K562 (cell line): ENCODE results near the gene DOCK1. TPM values are rescaled to one million over a fixed set of nuclear protein-coding genes. Genes with fewer than 3 reads are reported as not detected.

Experiments used
- ATAC-seq: fragments of 200-7000 bp; cut with Tn5 transposase; 3 replicates; pipeline ENCODE4 v1.9.1; 2020; ENCODE audit warnings: moderate library complexity
- BruUV-seq: library from RNA; stranded (reverse); fragments of 400-500 nt; replicated peaks from 2 replicates; lab custom pipeline; 2021; lab: Mats Ljungman, UMichigan
- CTCF ChIA-PET: fragments of 300-600 bp; formaldehyde crosslinking; extraction: SDS; loops from one replicate; lab custom pipeline; 2021; ENCODE audit warnings: low intra/inter-chr PET ratio; lab: Yijun Ruan, JAX
- POLR2A ChIA-PET: fragments of 300-600, 350-650 bp; sonication (Branson Sonifier 250); formaldehyde crosslinking; extraction: SDS; loops from one replicate; lab custom pipeline; 2021; ENCODE audit warnings: antibody characterized with exemption, inconsistent platforms; lab: Yijun Ruan, JAX
- DNase-seq, 4 experiments: peaks; one replicate each; pipeline versions ENCODE4 v3.0.0 to v3.0.0-alpha.2; 2011 to 2018; ENCODE audit warnings: low spot score in 3 of 4, mixed read lengths in 3 of 4; ENCODE audit errors: extremely low read depth in 1 of 4
- FAIRE-seq: peaks from 2 replicates; lab custom pipeline; 2011; peaks lifted over from hg19 to GRCh38; lab: Jason Lieb, UNC
- H2AFZ ChIP-seq: 2 replicates; pipeline ENCODE4 v1.6.0; 2011; ENCODE audit warnings: low read depth, low read length, control low read depth, inconsistent platforms
- H3K27ac ChIP-seq: fragments of 200-600 bp; 3 replicates; pipeline ENCODE4 v1.8.0; 2011; ENCODE audit warnings: low read depth, mild to moderate bottlenecking, control low read depth, inconsistent platforms, low read length, moderate library complexity, mixed read lengths; ENCODE audit errors: extremely low read depth
- H3K27me3 ChIP-seq, 2 experiments: fragments of 300-600 bp in 1 of 2; 2 replicates in 1 of 2; 3 replicates in 1 of 2; pipeline versions ENCODE4 v1.6.0 to v1.8.0; 2011; ENCODE audit warnings: inconsistent platforms in 2 of 2, low read length in 2 of 2, mild to moderate bottlenecking in 1 of 2, mixed read lengths in 1 of 2, moderate library complexity in 1 of 2; ENCODE audit not compliant: control insufficient read depth in 2 of 2, insufficient read depth in 2 of 2
- H3K36me3 ChIP-seq: fragments of 300-600 bp; 3 replicates; pipeline ENCODE4 v1.8.0; 2011; ENCODE audit warnings: mild to moderate bottlenecking, low read length, inconsistent platforms; ENCODE audit not compliant: control insufficient read depth, insufficient read depth
- H3K4me1 ChIP-seq, 2 experiments: fragments of 200-600 bp in 1 of 2; replicated peaks in 1 of 2; 2 replicates in 1 of 2; 3 replicates in 1 of 2; pipeline versions ENCODE4 v1.5.1 to v1.8.0; 2011; ENCODE audit warnings: inconsistent platforms in 2 of 2, low read length in 2 of 2, mild to moderate bottlenecking in 1 of 2, mixed read lengths in 1 of 2, moderate library complexity in 1 of 2; ENCODE audit not compliant: control insufficient read depth in 2 of 2, insufficient read depth in 2 of 2
- H3K4me2 ChIP-seq: 2 replicates; pipeline ENCODE4 v1.6.1; 2011; ENCODE audit warnings: low read length, control low read depth, inconsistent platforms, mixed read lengths; ENCODE audit not compliant: insufficient read depth
- H3K4me3 ChIP-seq: fragments of 200-600 bp; sonication (generic), shearing (Covaris generic); 2 replicates; pipeline ENCODE4 v1.5.1; 2016; ENCODE audit warnings: control low read depth, inconsistent platforms
- H3K79me2 ChIP-seq: fragments of 200-600 bp; 3 replicates; pipeline ENCODE4 v1.8.0; 2011; ENCODE audit warnings: low read length, inconsistent platforms; ENCODE audit not compliant: control insufficient read depth, insufficient read depth
- H3K9ac ChIP-seq, 2 experiments: 2 replicates each; pipeline versions ENCODE4 v1.6.0 to v1.6.1; 2011; ENCODE audit warnings: low read depth in 2 of 2, low read length in 2 of 2, control low read depth in 1 of 2, inconsistent platforms in 1 of 2, mild to moderate bottlenecking in 1 of 2, mixed read lengths in 1 of 2; ENCODE audit not compliant: insufficient read depth in 1 of 2
- H3K9me1 ChIP-seq: one replicate; pipeline ENCODE4 v1.6.0; 2011; ENCODE audit warnings: inconsistent platforms, mild to moderate bottlenecking, low read length, moderate library complexity; ENCODE audit not compliant: control insufficient read depth, insufficient read depth
- H3K9me3 ChIP-seq: replicated peaks from 2 replicates; pipeline ENCODE4 v1.5.1; 2011; ENCODE audit warnings: low read depth, low read length, inconsistent platforms; ENCODE audit not compliant: control insufficient read depth, insufficient read depth
- H4K20me1 ChIP-seq: replicated peaks from 2 replicates; pipeline ENCODE4 v1.6.1; 2011; ENCODE audit warnings: low read length, inconsistent platforms, mixed read lengths; ENCODE audit not compliant: control insufficient read depth, insufficient read depth
- CBX3 ChIP-seq, 2 experiments: IDR thresholded peaks; 1 replicate in 1 of 2; 2 replicates in 1 of 2; pipeline ENCODE4 v1.6.1; 2012; ENCODE audit warnings: inconsistent platforms in 2 of 2, low read length in 2 of 2, borderline replicate concordance in 1 of 2, control low read depth in 1 of 2
- CEBPG ChIP-seq, 3 experiments: fragments of 200-800 bp in 1 of 3; sonication (Bioruptor generic) in 1 of 3; sonication (generic) in 1 of 3; formaldehyde crosslinking in 1 of 3; IDR thresholded peaks in 2 of 3; conservative IDR thresholded peaks in 1 of 3; 2 replicates each; pipeline versions ENCODE4 v1.6.1 to v1.8.0; 2016 to 2022; ENCODE audit warnings: missing compliant biosample characterization in 2 of 3, missing genetic modification characterization in 2 of 3, mild to moderate bottlenecking in 1 of 3, missing genetic modification reagents in 1 of 3
- HNRNPLL ChIP-seq: fragments of 200-400 bp; formaldehyde crosslinking; IDR thresholded peaks from 2 replicates; pipeline ENCODE4 v1.6.1; 2017; ENCODE audit warnings: low read length, low read depth, mild to moderate bottlenecking; ENCODE audit not compliant: poor library complexity, severe bottlenecking
- MEF2A ChIP-seq: IDR thresholded peaks from 2 replicates; pipeline ENCODE4 v1.6.1; 2011; ENCODE audit warnings: low read depth, mild to moderate bottlenecking, low read length, moderate library complexity; ENCODE audit not compliant: control insufficient read depth
- NONO ChIP-seq, 2 experiments: fragments of 200-400 bp in 1 of 2; fragments of 450-650 bp in 1 of 2; formaldehyde crosslinking in 1 of 2; IDR thresholded peaks; 2 replicates each; pipeline ENCODE4 v1.6.1; 2017; ENCODE audit warnings: low read depth in 2 of 2, mild to moderate bottlenecking in 2 of 2, moderate library complexity in 2 of 2, low read length in 1 of 2
- PTRF ChIP-seq: fragments of 450-650 bp; IDR thresholded peaks from 2 replicates; pipeline ENCODE4 v1.6.1; 2016; ENCODE audit warnings: mild to moderate bottlenecking, missing genetic modification characterization, missing compliant biosample characterization
- RAD51 ChIP-seq: fragments of 450-650 bp; IDR thresholded peaks from 2 replicates; pipeline ENCODE4 v1.7.1; 2016; ENCODE audit warnings: low read depth, mild to moderate bottlenecking, borderline replicate concordance
- SETDB1 ChIP-seq: IDR thresholded peaks from one replicate; pipeline ENCODE4 v1.6.1; 2012; ENCODE audit warnings: low read length, control low read depth, inconsistent platforms
- TBL1XR1 ChIP-seq, 2 experiments: IDR thresholded peaks; 2 replicates each; pipeline ENCODE4 v1.6.1; 2012; ENCODE audit warnings: improper control_type of control experiment in 2 of 2, low read length in 2 of 2, mild to moderate bottlenecking in 1 of 2
- XRCC3 ChIP-seq: fragments of 450-650 bp; IDR thresholded peaks from 2 replicates; pipeline ENCODE4 v1.6.1; 2017; ENCODE audit warnings: mild to moderate bottlenecking, moderate library complexity
- ZC3H4 ChIP-seq: sonication (generic); formaldehyde crosslinking; IDR thresholded peaks from 2 replicates; pipeline ENCODE4 v1.9.0; 2021; ENCODE audit warnings: missing genetic modification reagents, borderline replicate concordance
- WGBS: fragments of 100-300 bp; shearing (Covaris generic); methylation state at CpG from one replicate; pipeline ENCODE4 v1.1.6; 2016; ENCODE audit warnings: low coverage, mixed read lengths; ENCODE audit not compliant: insufficient coverage; ENCODE audit errors: missing lambda C conversion rate; 5-methylcytosine and 5-hydroxymethylcytosine counted together
- in situ Hi-C: fragments of 300-500 bp; cut with MboI; formaldehyde crosslinking; loops from 4 replicates; pipeline ENCODE4 v1.15.0; 2018; ENCODE audit warnings: inconsistent platforms, mixed read lengths
- intact Hi-C: fragments of 100-400 bp; cut with micrococcal nuclease; formaldehyde crosslinking; loops from 2 replicates; pipeline ENCODE4 v1.14.2; 2022
- polyA plus RNA-seq, 8 experiments: library from polyadenylated mRNA; depleted of rRNA in 4 of 8; stranded (reverse) in 5 of 8; unstranded in 3 of 8; fragments of >200 nt; fragmentation: Nextera tagmentation in 2 of 8; fragmentation: Illumina TruSeq in 1 of 8; extraction: Ambion mirVana in 2 of 8; extraction: Trizol in 1 of 8; gene quantifications; 2 replicates each; pipeline versions ENCODE4 v1.2.1 to v1.2.3, GENCODE V29; 2011 to 2014; ENCODE audit warnings: inconsistent platforms in 1 of 8, missing spikeins in 1 of 8
- total RNA-seq, 7 experiments: library from RNA; depleted of rRNA in 6 of 7; stranded (reverse); fragments of >200 nt in 6 of 7; fragmentation: Illumina TruSeq in 2 of 7; extraction: Trizol in 2 of 7; gene quantifications; 2 replicates each; pipeline versions ENCODE4 v1.2.1 to v1.2.3, GENCODE V29; 2011 to 2021; ENCODE audit warnings: low replicate concordance in 1 of 7
- TF ChIP-seq, protein P1 (sequence below): fragments of 450-650 bp; formaldehyde crosslinking; IDR thresholded peaks from 2 replicates; pipeline ENCODE4 v1.4.0; 2020; ENCODE audit warnings: mild to moderate bottlenecking, moderate library complexity
- TF ChIP-seq, protein P2 (sequence below): fragments of 450-650 bp; IDR thresholded peaks from 2 replicates; pipeline ENCODE4 v1.6.1; 2014; ENCODE audit warnings: low read depth, mild to moderate bottlenecking, moderate library complexity, borderline replicate concordance
- TF ChIP-seq, protein P3 (sequence below): fragments of 450-650 bp; IDR thresholded peaks from 2 replicates; pipeline ENCODE4 v1.6.1; 2017; ENCODE audit warnings: antibody characterized with exemption, mild to moderate bottlenecking

The DOCK1 gene
- total and polyA plus RNA-seq, 9 of the 15 experiments (the other 6 are each of a cell fraction or from before 2014, with no cell fraction given) = 0.31 TPM; not detected in 8

DNA sequence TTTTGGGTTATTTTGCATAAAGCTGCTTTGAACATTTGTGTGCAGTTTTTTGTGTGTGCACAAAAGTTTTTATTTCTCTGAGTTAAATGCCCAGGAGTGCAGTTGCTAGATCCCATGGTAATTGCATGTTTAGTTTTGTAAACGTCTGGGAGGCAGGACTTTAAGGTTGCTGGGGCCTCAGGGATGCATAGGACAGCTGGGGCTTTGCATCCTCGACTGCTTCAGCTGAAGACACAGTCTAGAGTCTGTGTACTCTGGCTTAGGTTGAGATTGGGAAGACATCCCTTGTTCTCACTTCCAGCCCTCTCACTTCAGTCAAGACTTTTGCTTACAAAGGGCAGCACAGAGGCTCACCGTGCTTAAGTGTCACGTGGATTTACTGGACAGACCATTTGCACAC is 385.6 kb downstream of the DOCK1 start (continued):
- TF ChIP-seq, protein P1, sequence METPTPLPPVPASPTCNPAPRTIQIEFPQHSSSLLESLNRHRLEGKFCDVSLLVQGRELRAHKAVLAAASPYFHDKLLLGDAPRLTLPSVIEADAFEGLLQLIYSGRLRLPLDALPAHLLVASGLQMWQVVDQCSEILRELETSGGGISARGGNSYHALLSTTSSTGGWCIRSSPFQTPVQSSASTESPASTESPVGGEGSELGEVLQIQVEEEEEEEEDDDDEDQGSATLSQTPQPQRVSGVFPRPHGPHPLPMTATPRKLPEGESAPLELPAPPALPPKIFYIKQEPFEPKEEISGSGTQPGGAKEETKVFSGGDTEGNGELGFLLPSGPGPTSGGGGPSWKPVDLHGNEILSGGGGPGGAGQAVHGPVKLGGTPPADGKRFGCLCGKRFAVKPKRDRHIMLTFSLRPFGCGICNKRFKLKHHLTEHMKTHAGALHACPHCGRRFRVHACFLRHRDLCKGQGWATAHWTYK (CRISPR knock-in tag) = no peak
- no peak for TF ChIP-seq SETDB1

DNA sequence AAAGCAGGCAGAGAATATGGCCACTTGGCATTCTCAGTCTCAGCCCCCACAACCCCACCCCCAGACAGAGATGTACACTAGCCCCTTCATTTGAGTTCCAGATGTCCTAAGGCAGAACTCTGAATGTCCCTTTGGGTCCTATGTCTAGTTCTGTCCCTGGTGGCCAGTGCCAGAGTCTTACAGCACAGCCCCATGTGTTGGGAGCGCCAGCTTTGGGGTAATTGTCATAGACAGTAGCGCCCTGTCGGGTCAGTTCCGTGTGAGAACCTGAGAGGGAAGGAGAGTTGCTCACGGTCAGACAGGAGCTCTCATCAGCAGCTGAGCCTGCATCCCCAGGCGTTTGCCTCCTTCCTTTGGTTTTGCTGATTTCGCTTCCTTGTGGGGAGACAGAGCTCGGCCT is 386.1 kb downstream of the DOCK1 start:
- no peaks in the 10 kb centered on the region for H3K36me3 ChIP-seq
- H3K27ac ChIP-seq = no peak overlapping the region
- no peak overlapping the region for H3K4me2 ChIP-seq
- no TSS peak for BruUV-seq
- H3K79me2 ChIP-seq = no peaks in the 10 kb centered on the region
- H3K27me3 ChIP-seq = no peaks in the 10 kb centered on the region
- no peak overlapping the region for H2AFZ ChIP-seq
- CTCF ChIA-PET = no interaction called here
- H3K9ac ChIP-seq = no peak overlapping the region
- no peak for DNase-seq
- H3K4me3 ChIP-seq = no peak overlapping the region
- no peaks in the 10 kb centered on the region for H3K9me3 ChIP-seq
- H3K4me1 ChIP-seq = no peaks in the 10 kb centered on the region
- ATAC-seq = no peak
- no peaks in the 10 kb centered on the region for H3K9me1 ChIP-seq
- no peak for FAIRE-seq
- POLR2A ChIA-PET = no interaction called here
- no peaks in the 10 kb centered on the region for H4K20me1 ChIP-seq
- WGBS = 0% methylated on average over 4 of the region's 8 CpGs
- in situ Hi-C loops (no loop called here), intact Hi-C loops (no loop called here)
- TF ChIP-seq RAD51 = no peak
- no peak for TF ChIP-seq ZC3H4 (CRISPR knock-in tag)
- TF ChIP-seq CBX3 (IDR thresholded peaks at IDR 0.05; ENCODE audit: borderline replicate concordance in 1 of 2, low read length in 2 of 2) = no peak
- TF ChIP-seq, protein P2, sequence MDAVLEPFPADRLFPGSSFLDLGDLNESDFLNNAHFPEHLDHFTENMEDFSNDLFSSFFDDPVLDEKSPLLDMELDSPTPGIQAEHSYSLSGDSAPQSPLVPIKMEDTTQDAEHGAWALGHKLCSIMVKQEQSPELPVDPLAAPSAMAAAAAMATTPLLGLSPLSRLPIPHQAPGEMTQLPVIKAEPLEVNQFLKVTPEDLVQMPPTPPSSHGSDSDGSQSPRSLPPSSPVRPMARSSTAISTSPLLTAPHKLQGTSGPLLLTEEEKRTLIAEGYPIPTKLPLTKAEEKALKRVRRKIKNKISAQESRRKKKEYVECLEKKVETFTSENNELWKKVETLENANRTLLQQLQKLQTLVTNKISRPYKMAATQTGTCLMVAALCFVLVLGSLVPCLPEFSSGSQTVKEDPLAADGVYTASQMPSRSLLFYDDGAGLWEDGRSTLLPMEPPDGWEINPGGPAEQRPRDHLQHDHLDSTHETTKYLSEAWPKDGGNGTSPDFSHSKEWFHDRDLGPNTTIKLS = no peak
- no peak for TF ChIP-seq CEBPG (CRISPR knock-in tag; IDR thresholded peaks at IDR 0.05)
- TF ChIP-seq CEBPG (tag; conservative IDR thresholded peaks at IDR 0.05 in 1 of 2, IDR thresholded peaks at IDR 0.05 in 1 of 2) = no peak
- TF ChIP-seq XRCC3 = no peak
- no peak for TF ChIP-seq MEF2A
- TF ChIP-seq PTRF (tag) = no peak
- no peak for TF ChIP-seq TBL1XR1 (IDR thresholded peaks at IDR 0.05; ENCODE audit: low read length in 2 of 2)
- no peak for TF ChIP-seq NONO (IDR thresholded peaks at IDR 0.05; ENCODE audit: low read depth in 2 of 2, low read length in 1 of 2)
- no peak for TF ChIP-seq HNRNPLL
- TF ChIP-seq, protein P3, sequence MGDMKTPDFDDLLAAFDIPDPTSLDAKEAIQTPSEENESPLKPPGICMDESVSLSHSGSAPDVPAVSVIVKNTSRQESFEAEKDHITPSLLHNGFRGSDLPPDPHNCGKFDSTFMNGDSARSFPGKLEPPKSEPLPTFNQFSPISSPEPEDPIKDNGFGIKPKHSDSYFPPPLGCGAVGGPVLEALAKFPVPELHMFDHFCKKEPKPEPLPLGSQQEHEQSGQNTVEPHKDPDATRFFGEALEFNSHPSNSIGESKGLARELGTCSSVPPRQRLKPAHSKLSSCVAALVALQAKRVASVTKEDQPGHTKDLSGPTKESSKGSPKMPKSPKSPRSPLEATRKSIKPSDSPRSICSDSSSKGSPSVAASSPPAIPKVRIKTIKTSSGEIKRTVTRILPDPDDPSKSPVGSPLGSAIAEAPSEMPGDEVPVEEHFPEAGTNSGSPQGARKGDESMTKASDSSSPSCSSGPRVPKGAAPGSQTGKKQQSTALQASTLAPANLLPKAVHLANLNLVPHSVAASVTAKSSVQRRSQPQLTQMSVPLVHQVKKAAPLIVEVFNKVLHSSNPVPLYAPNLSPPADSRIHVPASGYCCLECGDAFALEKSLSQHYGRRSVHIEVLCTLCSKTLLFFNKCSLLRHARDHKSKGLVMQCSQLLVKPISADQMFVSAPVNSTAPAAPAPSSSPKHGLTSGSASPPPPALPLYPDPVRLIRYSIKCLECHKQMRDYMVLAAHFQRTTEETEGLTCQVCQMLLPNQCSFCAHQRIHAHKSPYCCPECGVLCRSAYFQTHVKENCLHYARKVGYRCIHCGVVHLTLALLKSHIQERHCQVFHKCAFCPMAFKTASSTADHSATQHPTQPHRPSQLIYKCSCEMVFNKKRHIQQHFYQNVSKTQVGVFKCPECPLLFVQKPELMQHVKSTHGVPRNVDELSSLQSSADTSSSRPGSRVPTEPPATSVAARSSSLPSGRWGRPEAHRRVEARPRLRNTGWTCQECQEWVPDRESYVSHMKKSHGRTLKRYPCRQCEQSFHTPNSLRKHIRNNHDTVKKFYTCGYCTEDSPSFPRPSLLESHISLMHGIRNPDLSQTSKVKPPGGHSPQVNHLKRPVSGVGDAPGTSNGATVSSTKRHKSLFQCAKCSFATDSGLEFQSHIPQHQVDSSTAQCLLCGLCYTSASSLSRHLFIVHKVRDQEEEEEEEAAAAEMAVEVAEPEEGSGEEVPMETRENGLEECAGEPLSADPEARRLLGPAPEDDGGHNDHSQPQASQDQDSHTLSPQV = no peak
